Sigmoid colon (tissue), 4 donors: ENCODE data around the gene IGSF9B.

Experiments used
- POLR2AphosphoS5 ChIP-seq, 4 donors: sonication (generic); formaldehyde crosslinking; IDR thresholded peaks; one replicate each; pipeline ENCODE4 v1.6.1; 2017; ENCODE audit warnings: antibody characterized with exemption in 4 of 4
- TF ChIP-seq, protein P1 (sequence below), 4 experiments: fragments of 450-650 bp in 3 of 4; fragments of 200-600 bp in 1 of 4; IDR thresholded peaks; one replicate each; pipeline ENCODE4 v1.5.1; 2016 to 2019; ENCODE audit warnings: antibody characterized with exemption in 4 of 4, mild to moderate bottlenecking in 3 of 4, moderate library complexity in 2 of 4

DNA sequence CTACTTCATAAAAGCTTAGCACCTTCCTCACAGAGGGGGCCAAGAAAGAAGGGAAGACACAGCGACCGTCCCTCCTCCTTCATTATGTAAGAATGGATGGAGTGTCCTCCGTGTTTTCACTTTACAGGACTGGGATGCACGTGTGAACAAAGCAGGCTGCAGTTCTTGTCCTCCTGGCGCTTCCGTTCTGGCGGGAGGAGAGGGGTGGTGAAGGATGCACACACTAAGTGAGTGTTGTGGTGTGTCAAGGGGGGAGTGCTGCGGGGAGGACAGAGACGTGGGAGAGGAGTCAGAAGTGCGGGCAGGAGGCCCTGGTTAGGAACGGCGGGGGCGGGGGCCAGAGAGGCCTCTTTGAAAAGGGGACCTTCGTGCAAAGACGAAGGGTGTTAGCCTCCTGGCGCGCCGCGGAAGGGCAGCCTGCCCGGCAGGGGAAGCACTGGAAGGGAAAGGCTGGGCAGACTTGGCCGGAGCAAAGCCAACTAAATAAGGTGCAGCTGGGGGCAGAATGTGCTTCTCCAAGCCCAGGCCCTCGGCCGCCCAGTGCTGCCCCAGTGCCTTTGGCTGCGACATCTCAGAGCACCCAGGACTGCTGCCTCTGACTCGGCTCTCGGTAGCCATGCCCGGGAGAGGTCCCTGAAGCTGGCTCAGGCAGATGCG, 27.0 kb upstream of the IGSF9B start:
- no peak for TF ChIP-seq POLR2AphosphoS5 (IDR thresholded peaks at IDR 0.05)
- TF ChIP-seq, protein P1, sequence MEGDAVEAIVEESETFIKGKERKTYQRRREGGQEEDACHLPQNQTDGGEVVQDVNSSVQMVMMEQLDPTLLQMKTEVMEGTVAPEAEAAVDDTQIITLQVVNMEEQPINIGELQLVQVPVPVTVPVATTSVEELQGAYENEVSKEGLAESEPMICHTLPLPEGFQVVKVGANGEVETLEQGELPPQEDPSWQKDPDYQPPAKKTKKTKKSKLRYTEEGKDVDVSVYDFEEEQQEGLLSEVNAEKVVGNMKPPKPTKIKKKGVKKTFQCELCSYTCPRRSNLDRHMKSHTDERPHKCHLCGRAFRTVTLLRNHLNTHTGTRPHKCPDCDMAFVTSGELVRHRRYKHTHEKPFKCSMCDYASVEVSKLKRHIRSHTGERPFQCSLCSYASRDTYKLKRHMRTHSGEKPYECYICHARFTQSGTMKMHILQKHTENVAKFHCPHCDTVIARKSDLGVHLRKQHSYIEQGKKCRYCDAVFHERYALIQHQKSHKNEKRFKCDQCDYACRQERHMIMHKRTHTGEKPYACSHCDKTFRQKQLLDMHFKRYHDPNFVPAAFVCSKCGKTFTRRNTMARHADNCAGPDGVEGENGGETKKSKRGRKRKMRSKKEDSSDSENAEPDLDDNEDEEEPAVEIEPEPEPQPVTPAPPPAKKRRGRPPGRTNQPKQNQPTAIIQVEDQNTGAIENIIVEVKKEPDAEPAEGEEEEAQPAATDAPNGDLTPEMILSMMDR (IDR thresholded peaks at IDR 0.05): no peak
